Measurements from ENCODE around the gene KPNA3.

Gene KPNA3

GRCh38 chr13:49676581-49677298 lies 115.7 kb downstream of the KPNA3 start:
- DNase-seq = no peak

GRCh38 chr13:49670828-49671227 lies 121.7 kb downstream of the KPNA3 start:
- no peak for DNase-seq

GRCh38 chr13:49669735-49670309 lies 122.7 kb downstream of the KPNA3 start:
- DNase-seq = no peak

GRCh38 chr13:49667773-49668172 lies 124.7 kb downstream of the KPNA3 start:
- DNase-seq = no peak

GRCh38 chr13:49664606-49665005 lies 127.9 kb downstream of the KPNA3 start:
- DNase-seq = no peak

GRCh38 chr13:49657241-49657641 lies 135.2 kb downstream of the KPNA3 start:
- DNase-seq = no peak

GRCh38 chr13:49655906-49656305 lies 136.6 kb downstream of the KPNA3 start:
- no peak for DNase-seq

GRCh38 chr13:49654011-49654410 lies 138.5 kb downstream of the KPNA3 start:
- no peak for DNase-seq

GRCh38 chr13:49653478-49653877 lies 139.0 kb downstream of the KPNA3 start:
- DNase-seq = no peak

GRCh38 chr13:49652355-49653305 lies 139.9 kb downstream of the KPNA3 start:
- no peak for DNase-seq

- DNase-seq = no peak
Observed at GRCh38 chr13:49651570-49652354, 140.7 kb downstream of the KPNA3 start.

GRCh38 chr13:49649963-49650312 lies 142.5 kb downstream of the KPNA3 start:
- DNase-seq = no peak
